K562 (cell line): ENCODE results near the gene NFATC1. TPM values are rescaled to one million over a fixed set of nuclear protein-coding genes. Genes with fewer than 3 reads are reported as not detected.

Experiments
- ATAC-seq: fragments of 200-7000 bp; cut with Tn5 transposase; 3 replicates; pipeline ENCODE4 v1.9.1; 2020; ENCODE audit warnings: moderate library complexity
- BruUV-seq: library from RNA; stranded (reverse); fragments of 400-500 nt; replicated peaks from 2 replicates; lab custom pipeline; 2021; lab: Mats Ljungman, UMichigan
- CTCF ChIA-PET: fragments of 300-600 bp; formaldehyde crosslinking; extraction: SDS; loops from one replicate; lab custom pipeline; 2021; ENCODE audit warnings: low intra/inter-chr PET ratio; lab: Yijun Ruan, JAX
- POLR2A ChIA-PET: fragments of 300-600, 350-650 bp; sonication (Branson Sonifier 250); formaldehyde crosslinking; extraction: SDS; loops from one replicate; lab custom pipeline; 2021; ENCODE audit warnings: antibody characterized with exemption, inconsistent platforms; lab: Yijun Ruan, JAX
- DNase-seq, 4 experiments: peaks; one replicate each; pipeline versions ENCODE4 v3.0.0 to v3.0.0-alpha.2; 2011 to 2018; ENCODE audit warnings: low spot score in 3 of 4, mixed read lengths in 3 of 4; ENCODE audit errors: extremely low read depth in 1 of 4
- FAIRE-seq: peaks from 2 replicates; lab custom pipeline; 2011; peaks lifted over from hg19 to GRCh38; lab: Jason Lieb, UNC
- H2AFZ ChIP-seq: 2 replicates; pipeline ENCODE4 v1.6.0; 2011; ENCODE audit warnings: low read depth, low read length, control low read depth, inconsistent platforms
- H3K27ac ChIP-seq: fragments of 200-600 bp; 3 replicates; pipeline ENCODE4 v1.8.0; 2011; ENCODE audit warnings: low read depth, mild to moderate bottlenecking, control low read depth, inconsistent platforms, low read length, moderate library complexity, mixed read lengths; ENCODE audit errors: extremely low read depth
- H3K27me3 ChIP-seq, 2 experiments: fragments of 300-600 bp in 1 of 2; 2 replicates in 1 of 2; 3 replicates in 1 of 2; pipeline versions ENCODE4 v1.6.0 to v1.8.0; 2011; ENCODE audit warnings: inconsistent platforms in 2 of 2, low read length in 2 of 2, mild to moderate bottlenecking in 1 of 2, mixed read lengths in 1 of 2, moderate library complexity in 1 of 2; ENCODE audit not compliant: control insufficient read depth in 2 of 2, insufficient read depth in 2 of 2
- H3K36me3 ChIP-seq: fragments of 300-600 bp; 3 replicates; pipeline ENCODE4 v1.8.0; 2011; ENCODE audit warnings: mild to moderate bottlenecking, low read length, inconsistent platforms; ENCODE audit not compliant: control insufficient read depth, insufficient read depth
- H3K4me1 ChIP-seq, 2 experiments: fragments of 200-600 bp in 1 of 2; replicated peaks in 1 of 2; 2 replicates in 1 of 2; 3 replicates in 1 of 2; pipeline versions ENCODE4 v1.5.1 to v1.8.0; 2011; ENCODE audit warnings: inconsistent platforms in 2 of 2, low read length in 2 of 2, mild to moderate bottlenecking in 1 of 2, mixed read lengths in 1 of 2, moderate library complexity in 1 of 2; ENCODE audit not compliant: control insufficient read depth in 2 of 2, insufficient read depth in 2 of 2
- H3K4me2 ChIP-seq: 2 replicates; pipeline ENCODE4 v1.6.1; 2011; ENCODE audit warnings: low read length, control low read depth, inconsistent platforms, mixed read lengths; ENCODE audit not compliant: insufficient read depth
- H3K4me3 ChIP-seq: fragments of 200-600 bp; sonication (generic), shearing (Covaris generic); 2 replicates; pipeline ENCODE4 v1.5.1; 2016; ENCODE audit warnings: control low read depth, inconsistent platforms
- H3K79me2 ChIP-seq: fragments of 200-600 bp; 3 replicates; pipeline ENCODE4 v1.8.0; 2011; ENCODE audit warnings: low read length, inconsistent platforms; ENCODE audit not compliant: control insufficient read depth, insufficient read depth
- H3K9ac ChIP-seq, 2 experiments: 2 replicates each; pipeline versions ENCODE4 v1.6.0 to v1.6.1; 2011; ENCODE audit warnings: low read depth in 2 of 2, low read length in 2 of 2, control low read depth in 1 of 2, inconsistent platforms in 1 of 2, mild to moderate bottlenecking in 1 of 2, mixed read lengths in 1 of 2; ENCODE audit not compliant: insufficient read depth in 1 of 2
- H3K9me1 ChIP-seq: one replicate; pipeline ENCODE4 v1.6.0; 2011; ENCODE audit warnings: inconsistent platforms, mild to moderate bottlenecking, low read length, moderate library complexity; ENCODE audit not compliant: control insufficient read depth, insufficient read depth
- H3K9me3 ChIP-seq: replicated peaks from 2 replicates; pipeline ENCODE4 v1.5.1; 2011; ENCODE audit warnings: low read depth, low read length, inconsistent platforms; ENCODE audit not compliant: control insufficient read depth, insufficient read depth
- H4K20me1 ChIP-seq: replicated peaks from 2 replicates; pipeline ENCODE4 v1.6.1; 2011; ENCODE audit warnings: low read length, inconsistent platforms, mixed read lengths; ENCODE audit not compliant: control insufficient read depth, insufficient read depth
- BHLHE40 ChIP-seq: IDR thresholded peaks from 2 replicates; pipeline ENCODE4 v1.6.1; 2011; ENCODE audit warnings: low read length, improper control_type of control experiment
- CCAR2 ChIP-seq: fragments of 200-400 bp; formaldehyde crosslinking; IDR thresholded peaks from 2 replicates; pipeline ENCODE4 v1.6.1; 2017; ENCODE audit warnings: mild to moderate bottlenecking, low read depth, low read length
- ELF1 ChIP-seq: fragments of 200-800 bp; sonication (Bioruptor generic); IDR thresholded peaks from 2 replicates; pipeline ENCODE4 v1.6.1; 2016; ENCODE audit warnings: missing genetic modification characterization, missing compliant biosample characterization
- ETV5 ChIP-seq: sonication (generic); formaldehyde crosslinking; IDR thresholded peaks from 2 replicates; pipeline ENCODE4 v1.4.0; 2020; ENCODE audit warnings: low read depth, mild to moderate bottlenecking, missing genetic modification reagents
- HOMEZ ChIP-seq: fragments of 250-450 bp; sonication (Bioruptor Pico); IDR thresholded peaks from 2 replicates; pipeline ENCODE4 v1.4.0; 2020; ENCODE audit warnings: mild to moderate bottlenecking, moderate library complexity
- NCOA4 ChIP-seq: fragments of 450-650 bp; IDR thresholded peaks from 2 replicates; pipeline ENCODE4 v1.6.1; 2018; ENCODE audit warnings: mild to moderate bottlenecking; ENCODE audit not compliant: partially characterized antibody
- NR2C1 ChIP-seq, 2 experiments: fragments of 450-650 bp; IDR thresholded peaks; 2 replicates each; pipeline ENCODE4 v1.6.1; 2017; ENCODE audit warnings: mild to moderate bottlenecking in 2 of 2, antibody characterized with exemption in 1 of 2, inconsistent platforms in 1 of 2, missing compliant biosample characterization in 1 of 2, missing genetic modification characterization in 1 of 2
- ZBTB7A ChIP-seq: IDR thresholded peaks from 2 replicates; pipeline ENCODE4 v1.6.1; 2011; ENCODE audit warnings: low read depth, mild to moderate bottlenecking, low read length, moderate library complexity, borderline replicate concordance; ENCODE audit not compliant: control insufficient read depth
- ZNF707 ChIP-seq: fragments of 250-450 bp; sonication (Bioruptor Pico); conservative IDR thresholded peaks from 2 replicates; pipeline ENCODE4 v1.8.0; 2022; ENCODE audit warnings: inconsistent platforms, mild to moderate bottlenecking, moderate library complexity
- WGBS: fragments of 100-300 bp; shearing (Covaris generic); methylation state at CpG from one replicate; pipeline ENCODE4 v1.1.6; 2016; ENCODE audit warnings: low coverage, mixed read lengths; ENCODE audit not compliant: insufficient coverage; ENCODE audit errors: missing lambda C conversion rate; 5-methylcytosine and 5-hydroxymethylcytosine counted together
- in situ Hi-C: fragments of 300-500 bp; cut with MboI; formaldehyde crosslinking; loops from 4 replicates; pipeline ENCODE4 v1.15.0; 2018; ENCODE audit warnings: inconsistent platforms, mixed read lengths
- intact Hi-C: fragments of 100-400 bp; cut with micrococcal nuclease; formaldehyde crosslinking; loops from 2 replicates; pipeline ENCODE4 v1.14.2; 2022
- polyA plus RNA-seq, 8 experiments: library from polyadenylated mRNA; depleted of rRNA in 4 of 8; stranded (reverse) in 5 of 8; unstranded in 3 of 8; fragments of >200 nt; fragmentation: Nextera tagmentation in 2 of 8; fragmentation: Illumina TruSeq in 1 of 8; extraction: Ambion mirVana in 2 of 8; extraction: Trizol in 1 of 8; gene quantifications; 2 replicates each; pipeline versions ENCODE4 v1.2.1 to v1.2.3, GENCODE V29; 2011 to 2014; ENCODE audit warnings: inconsistent platforms in 1 of 8, missing spikeins in 1 of 8
- total RNA-seq, 7 experiments: library from RNA; depleted of rRNA in 6 of 7; stranded (reverse); fragments of >200 nt in 6 of 7; fragmentation: Illumina TruSeq in 2 of 7; extraction: Trizol in 2 of 7; gene quantifications; 2 replicates each; pipeline versions ENCODE4 v1.2.1 to v1.2.3, GENCODE V29; 2011 to 2021; ENCODE audit warnings: low replicate concordance in 1 of 7

NFATC1 gene
- total and polyA plus RNA-seq, 9 of the 15 experiments (the other 6 are each of a cell fraction or from before 2014, with no cell fraction given), result 1.1 to 16.4 (median 2.5) TPM

- FAIRE-seq, result no peak
- H2AFZ ChIP-seq, result no peak overlapping the region
- CTCF ChIA-PET, result interaction anchor here (0.6 kb wide), 1 partner anchor 144 kb away, joined by 4 read pairs; no protein-coding TSS in a partner anchor
- BruUV-seq, result no TSS peak
- H3K36me3 ChIP-seq, result no peaks in the 10 kb centered on the region
- H3K79me2 ChIP-seq, result no peaks in the 10 kb centered on the region
- no peaks in the 10 kb centered on the region for H3K9me1 ChIP-seq
- H3K27ac ChIP-seq, result no peak overlapping the region
- intact Hi-C loops, result no loop called here
- H3K27me3 ChIP-seq, result no peaks in the 10 kb centered on the region; a peak in 1 of 5 replicates
- no peak overlapping the region for H3K9ac ChIP-seq
- H3K4me1 ChIP-seq, result peaks cover 0 to 7% of the 10 kb centered on the region in 2 experiments; a peak in 2 of 5 replicates
- no peak overlapping the region for H3K4me3 ChIP-seq
- WGBS, result 60% methylated on average over 4 of the region's 14 CpGs
- POLR2A ChIA-PET, result no interaction called here
- no peaks in the 10 kb centered on the region for H4K20me1 ChIP-seq
- no peak for TF ChIP-seq ELF1 (tag)
- no peak for ATAC-seq
- H3K9me3 ChIP-seq, result no peaks in the 10 kb centered on the region
- no peak overlapping the region for H3K4me2 ChIP-seq
- in situ Hi-C loops, result no loop called here
- DNase-seq, result no peak
These were observed 9.2 kb upstream of the NFATC1 start for GRCh38 chr18:79386547-79386946.

- BruUV-seq, result no TSS peak
- no peaks in the 10 kb centered on the region for H3K79me2 ChIP-seq
- ChIA-PET CTCF (no interaction called here), POLR2A (no interaction called here)
- no peak overlapping the region for H3K27ac ChIP-seq
- no peak overlapping the region for H3K9ac ChIP-seq
- FAIRE-seq, result no peak
- no peak overlapping the region for H3K4me2 ChIP-seq
- intact Hi-C loops, result no loop called here
- no peaks in the 10 kb centered on the region for H4K20me1 ChIP-seq
- no peaks in the 10 kb centered on the region for H3K27me3 ChIP-seq
- ATAC-seq, result no peak
- H3K9me1 ChIP-seq, result no peaks in the 10 kb centered on the region
- WGBS, result 0% methylated on average over 2 of the region's 6 CpGs
- in situ Hi-C loops, result no loop called here
- no peak overlapping the region for H2AFZ ChIP-seq
- no peak overlapping the region for H3K4me3 ChIP-seq
- H3K36me3 ChIP-seq, result no peaks in the 10 kb centered on the region
- H3K9me3 ChIP-seq, result no peaks in the 10 kb centered on the region
- H3K4me1 ChIP-seq, result peaks cover 0 to 7% of the 10 kb centered on the region in 2 experiments; a peak in 2 of 5 replicates
- no peak for DNase-seq
- no peak for TF ChIP-seq HOMEZ (CRISPR knock-in tag)
- TF ChIP-seq NCOA4, result no peak
- TF ChIP-seq NR2C1 (IDR thresholded peaks at IDR 0.05), result no peak
- TF ChIP-seq NR2C1 (tag; IDR thresholded peaks at IDR 0.05), result no peak
- TF ChIP-seq ZBTB7A, result no peak
- TF ChIP-seq BHLHE40, result no peak
- no peak for TF ChIP-seq ZNF707
- TF ChIP-seq ETV5 (CRISPR knock-in tag), result no peak
- TF ChIP-seq CCAR2, result no peak
These were observed 8.5 kb upstream of the NFATC1 start for GRCh38 chr18:79387214-79387613.
